Cardiac fibroblast (primary cell): ENCODE results near the gene LIN28B.

Experiments
- DNase-seq, 2 donors: peaks; one replicate each; pipeline versions ENCODE4 v3.0.0 to v3.0.0-alpha.2; 2010; ENCODE audit warnings: low read depth in 2 of 2
- H3K4me3 ChIP-seq, 2 donors: replicated peaks in 1 of 2; 1 replicate in 1 of 2; 2 replicates in 1 of 2; pipeline ENCODE4 v1.5.1; 2011; ENCODE audit warnings: low read depth in 2 of 2, low read length in 2 of 2, mild to moderate bottlenecking in 2 of 2, moderate library complexity in 1 of 2
- TF ChIP-seq, protein P1 (sequence below): IDR thresholded peaks from one replicate; pipeline ENCODE4 v1.5.1; 2011; ENCODE audit warnings: low read depth, mild to moderate bottlenecking, low read length, inconsistent platforms

Gene LIN28B

DNA sequence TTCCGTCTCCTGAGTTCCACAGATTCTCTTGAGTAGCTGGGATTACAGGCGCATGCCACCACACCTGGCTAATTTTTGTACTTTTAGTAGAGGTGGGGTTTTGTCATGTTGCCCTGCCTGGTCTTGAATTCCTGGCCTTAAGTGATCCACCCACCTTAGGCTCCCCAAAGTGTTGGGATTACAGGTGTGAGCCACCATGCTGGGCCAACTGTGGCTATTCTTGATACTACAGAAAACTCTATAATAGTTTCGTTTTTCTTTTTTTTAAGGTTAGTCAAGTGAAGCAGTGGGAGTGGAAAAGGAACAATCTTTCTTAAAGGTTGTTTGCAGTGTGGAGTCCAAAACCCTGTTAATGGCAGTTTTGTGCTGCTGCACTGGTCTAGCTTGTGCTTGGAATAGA lies 138.2 kb downstream of the LIN28B start:
- TF ChIP-seq, protein P1, sequence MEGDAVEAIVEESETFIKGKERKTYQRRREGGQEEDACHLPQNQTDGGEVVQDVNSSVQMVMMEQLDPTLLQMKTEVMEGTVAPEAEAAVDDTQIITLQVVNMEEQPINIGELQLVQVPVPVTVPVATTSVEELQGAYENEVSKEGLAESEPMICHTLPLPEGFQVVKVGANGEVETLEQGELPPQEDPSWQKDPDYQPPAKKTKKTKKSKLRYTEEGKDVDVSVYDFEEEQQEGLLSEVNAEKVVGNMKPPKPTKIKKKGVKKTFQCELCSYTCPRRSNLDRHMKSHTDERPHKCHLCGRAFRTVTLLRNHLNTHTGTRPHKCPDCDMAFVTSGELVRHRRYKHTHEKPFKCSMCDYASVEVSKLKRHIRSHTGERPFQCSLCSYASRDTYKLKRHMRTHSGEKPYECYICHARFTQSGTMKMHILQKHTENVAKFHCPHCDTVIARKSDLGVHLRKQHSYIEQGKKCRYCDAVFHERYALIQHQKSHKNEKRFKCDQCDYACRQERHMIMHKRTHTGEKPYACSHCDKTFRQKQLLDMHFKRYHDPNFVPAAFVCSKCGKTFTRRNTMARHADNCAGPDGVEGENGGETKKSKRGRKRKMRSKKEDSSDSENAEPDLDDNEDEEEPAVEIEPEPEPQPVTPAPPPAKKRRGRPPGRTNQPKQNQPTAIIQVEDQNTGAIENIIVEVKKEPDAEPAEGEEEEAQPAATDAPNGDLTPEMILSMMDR, result no peak
- H3K4me3 ChIP-seq, result no peak overlapping the region
- no peak for DNase-seq

DNA sequence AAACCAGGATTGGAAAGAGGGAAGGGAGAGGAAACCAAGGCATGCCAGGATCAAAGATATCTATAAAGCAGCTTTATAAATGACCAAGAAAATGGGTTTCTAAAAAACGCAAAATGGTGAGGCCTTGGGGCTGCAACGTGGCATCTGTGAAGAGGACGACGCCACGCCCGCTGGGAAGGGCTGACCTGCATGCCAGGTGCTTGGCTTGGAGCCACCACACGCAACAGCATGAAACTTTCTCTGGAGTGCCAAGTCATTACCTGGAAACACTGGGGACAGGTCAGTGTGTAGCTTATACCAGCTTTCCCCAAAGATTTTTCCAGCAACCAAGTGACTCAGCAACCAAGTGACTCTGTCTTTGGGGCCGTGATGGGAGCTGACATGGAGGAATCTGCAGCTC lies 140.4 kb downstream of the LIN28B start:
- DNase-seq, result no peak
- TF ChIP-seq, protein P1, result no peak
- no peak overlapping the region for H3K4me3 ChIP-seq

DNA sequence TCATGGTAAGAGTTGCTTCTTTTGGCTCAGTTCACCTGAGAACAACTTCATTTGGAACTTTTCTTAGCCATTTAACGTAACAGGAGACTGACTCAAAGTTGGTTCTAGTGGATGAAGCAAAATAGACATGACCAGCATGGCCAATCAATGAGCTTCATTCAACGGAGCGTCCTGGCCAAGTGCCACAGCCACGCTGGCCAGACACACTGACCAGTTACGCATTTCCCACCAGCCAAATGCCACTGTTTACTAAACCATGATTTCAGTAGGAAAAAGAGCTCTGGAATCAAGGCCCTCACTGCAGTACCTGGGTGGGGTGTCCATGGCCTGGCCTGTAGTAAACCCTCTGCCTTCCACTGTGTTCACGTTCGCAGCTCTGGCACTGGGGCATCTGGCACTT lies 142.5 kb downstream of the LIN28B start:
- no peak for DNase-seq
- TF ChIP-seq, protein P1, result no peak
- H3K4me3 ChIP-seq, result no peak overlapping the region

DNA sequence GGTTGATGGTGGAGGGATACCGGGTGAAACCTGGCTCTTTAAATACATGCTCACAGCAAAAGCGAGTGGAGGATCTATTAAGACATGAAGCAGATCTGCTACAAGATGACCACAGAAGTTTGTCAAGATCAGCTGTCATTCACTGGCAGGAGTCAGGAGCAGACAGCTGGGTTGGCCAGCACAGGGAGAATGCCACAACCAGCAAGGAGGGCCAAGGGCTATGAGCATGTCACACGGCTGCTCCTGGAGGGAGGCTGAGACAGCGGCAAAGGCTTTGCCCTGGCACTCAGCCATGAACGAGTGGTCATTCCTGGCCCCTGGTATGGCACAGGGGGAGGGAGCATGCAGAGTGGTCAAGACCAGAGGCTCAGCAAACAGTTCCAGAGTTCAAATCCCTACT lies 145.3 kb downstream of the LIN28B start:
- no peak for DNase-seq
- no peak overlapping the region for H3K4me3 ChIP-seq
- TF ChIP-seq, protein P1, result no peak

DNA sequence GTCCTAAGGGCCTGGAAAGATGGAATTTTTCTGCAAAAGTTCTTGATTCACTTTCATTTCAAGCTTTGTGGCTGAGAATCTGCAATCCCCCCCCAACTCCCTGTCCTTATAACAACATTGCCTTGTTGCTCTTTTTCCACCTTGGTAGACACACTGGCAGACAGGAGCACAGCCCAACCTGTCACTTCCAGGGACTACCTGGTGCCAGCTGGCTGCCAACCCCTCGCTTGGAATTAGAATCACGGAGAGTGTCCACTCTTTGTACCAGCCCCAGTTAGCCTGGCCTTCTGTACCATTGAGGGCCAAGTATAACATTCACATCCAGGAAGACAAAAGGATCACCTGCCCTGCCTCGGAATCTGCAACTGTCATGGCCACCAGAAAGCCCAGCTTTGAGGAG lies 148.2 kb downstream of the LIN28B start:
- no peak for DNase-seq
- TF ChIP-seq, protein P1, result no peak
- H3K4me3 ChIP-seq, result no peak overlapping the region

DNA sequence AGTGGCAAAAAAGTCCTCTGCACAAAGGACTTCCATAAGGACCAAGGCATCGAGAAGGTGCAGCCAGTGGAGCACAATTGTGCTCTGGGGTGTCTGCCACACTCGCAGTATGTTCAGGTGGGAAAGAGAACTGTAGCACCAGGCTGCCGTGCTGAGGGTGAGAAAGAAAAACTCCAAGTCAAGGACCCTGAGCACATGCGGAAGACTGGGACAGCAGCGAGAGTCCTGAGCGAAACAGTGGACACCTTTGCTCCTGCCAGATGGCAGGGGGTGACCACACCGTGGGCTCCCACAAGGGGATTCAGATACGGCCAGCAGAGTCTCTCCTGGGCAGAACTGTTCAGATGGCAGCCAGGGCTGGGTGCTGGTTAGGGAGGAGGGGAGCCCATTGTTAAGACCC lies 149.4 kb downstream of the LIN28B start:
- DNase-seq, result no peak
- no peak overlapping the region for H3K4me3 ChIP-seq
- TF ChIP-seq, protein P1, result no peak

DNA sequence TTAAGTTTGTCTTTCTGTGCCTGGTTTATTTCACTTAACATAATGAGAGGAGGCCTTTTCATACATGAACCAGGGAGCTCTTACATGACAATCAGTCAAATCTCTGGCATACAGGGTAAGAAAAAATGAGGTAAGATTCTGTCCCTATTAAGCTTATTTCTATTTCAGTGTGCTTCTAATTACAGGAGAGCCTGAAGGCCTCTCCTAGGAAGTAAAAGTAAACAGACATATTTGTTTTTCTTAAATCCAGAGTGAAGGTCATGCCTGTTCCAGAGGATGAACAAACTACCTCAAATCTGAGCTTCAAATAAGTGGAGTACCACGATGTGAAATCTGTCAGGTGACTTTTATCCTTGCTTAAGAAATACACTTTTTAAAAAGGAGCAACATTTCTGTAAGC lies 150.3 kb downstream of the LIN28B start:
- DNase-seq, result no peak
- TF ChIP-seq, protein P1, result no peak
- no peak overlapping the region for H3K4me3 ChIP-seq
